CD4-positive, alpha-beta T cell treated with Interleukin-12 subunit alpha and Interleukin-12 subunit beta, for 1 hour (primary cell): ENCODE data around the gene TET2.

Experiments used
- DNase-seq: peaks from one replicate; pipeline ENCODE4 v3.0.0-alpha.2; 2020

TET2 gene

DNA sequence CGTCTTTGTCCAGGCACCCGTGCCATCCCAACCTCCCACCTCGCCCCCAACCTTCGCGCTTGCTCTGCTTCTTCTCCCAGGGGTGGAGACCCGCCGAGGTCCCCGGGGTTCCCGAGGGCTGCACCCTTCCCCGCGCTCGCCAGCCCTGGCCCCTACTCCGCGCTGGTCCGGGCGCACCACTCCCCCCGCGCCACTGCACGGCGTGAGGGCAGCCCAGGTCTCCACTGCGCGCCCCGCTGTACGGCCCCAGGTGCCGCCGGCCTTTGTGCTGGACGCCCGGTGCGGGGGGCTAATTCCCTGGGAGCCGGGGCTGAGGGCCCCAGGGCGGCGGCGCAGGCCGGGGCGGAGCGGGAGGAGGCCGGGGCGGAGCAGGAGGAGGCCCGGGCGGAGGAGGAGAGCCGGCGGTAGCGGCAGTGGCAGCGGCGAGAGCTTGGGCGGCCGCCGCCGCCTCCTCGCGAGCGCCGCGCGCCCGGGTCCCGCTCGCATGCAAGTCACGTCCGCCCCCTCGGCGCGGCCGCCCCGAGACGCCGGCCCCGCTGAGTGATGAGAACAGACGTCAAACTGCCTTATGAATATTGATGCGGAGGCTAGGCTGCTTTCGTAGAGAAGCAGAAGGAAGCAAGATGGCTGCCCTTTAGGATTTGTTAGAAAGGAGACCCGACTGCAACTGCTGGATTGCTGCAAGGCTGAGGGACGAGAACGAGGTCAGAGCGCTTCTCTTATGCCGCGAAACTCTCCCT, at the start of gene TET2:
Gene TET2 (plus strand): TSS at position 601 of the 740 bp plus-strand sequence. CDS start 87,067 bp downstream, outside the sequence.
- peak; percentile 85 for DNase-seq

DNA sequence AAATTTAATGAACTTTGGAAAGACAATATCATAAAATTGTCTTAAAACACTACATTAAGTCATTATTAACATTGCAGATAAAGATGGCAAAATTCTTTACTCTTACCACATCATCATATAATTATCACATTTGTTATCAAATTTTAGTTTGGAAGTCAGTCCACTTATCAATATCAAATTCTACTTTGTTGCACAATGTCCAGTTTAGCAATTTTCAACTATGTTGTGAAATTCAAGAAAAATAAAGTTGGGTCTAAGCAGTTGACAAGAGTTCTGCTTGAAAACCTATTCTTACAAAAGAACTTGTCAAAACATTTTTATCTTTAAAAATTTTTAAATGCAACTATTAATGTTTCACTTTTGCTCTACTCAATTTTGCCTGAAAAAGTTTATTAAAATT, 44.7 kb upstream of the TET2 start:
- DNase-seq, result no peak

DNA sequence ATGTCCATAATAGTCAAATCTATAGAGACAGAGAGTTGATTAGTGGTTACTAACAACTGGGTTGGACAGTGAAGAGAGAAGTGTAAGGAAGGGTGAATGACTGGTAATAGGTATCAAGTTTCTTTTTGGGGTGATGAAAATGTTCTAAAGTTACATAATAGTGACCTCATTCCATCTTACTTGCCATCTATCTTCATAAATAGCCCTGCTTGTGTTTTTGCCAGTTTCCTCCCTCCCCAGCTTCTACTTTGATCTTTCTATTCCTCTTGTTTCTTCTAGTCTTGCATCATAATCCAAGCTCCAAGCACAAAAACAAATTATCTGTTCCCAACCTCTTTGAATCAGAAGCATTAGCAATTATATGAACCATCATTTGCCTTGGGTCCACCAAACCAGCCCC, 40.2 kb upstream of the TET2 start:
- no peak for DNase-seq

GRCh38 chr4:105107095-105107856, 39.4 kb upstream of the TET2 start:
- DNase-seq, result no peak

DNA sequence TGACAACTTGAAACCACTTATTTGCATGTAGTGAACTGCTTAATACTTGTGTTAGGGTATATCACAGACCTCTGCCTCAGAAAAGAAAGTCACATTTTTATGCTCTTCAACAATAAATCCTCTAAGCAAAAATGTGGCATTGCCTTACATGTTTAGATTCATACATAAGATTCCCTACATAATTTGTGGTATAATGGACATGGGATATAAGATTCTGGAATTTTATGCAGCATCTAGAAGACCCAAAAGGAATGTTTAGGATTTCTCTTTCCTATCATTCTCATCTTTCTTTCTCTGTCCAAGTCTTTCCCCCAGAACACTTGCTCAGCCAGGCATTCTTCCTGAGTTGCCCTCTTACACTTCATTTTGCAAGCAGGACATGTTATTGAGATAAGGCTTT, 37.7 kb upstream of the TET2 start:
- DNase-seq, result no peak

DNA sequence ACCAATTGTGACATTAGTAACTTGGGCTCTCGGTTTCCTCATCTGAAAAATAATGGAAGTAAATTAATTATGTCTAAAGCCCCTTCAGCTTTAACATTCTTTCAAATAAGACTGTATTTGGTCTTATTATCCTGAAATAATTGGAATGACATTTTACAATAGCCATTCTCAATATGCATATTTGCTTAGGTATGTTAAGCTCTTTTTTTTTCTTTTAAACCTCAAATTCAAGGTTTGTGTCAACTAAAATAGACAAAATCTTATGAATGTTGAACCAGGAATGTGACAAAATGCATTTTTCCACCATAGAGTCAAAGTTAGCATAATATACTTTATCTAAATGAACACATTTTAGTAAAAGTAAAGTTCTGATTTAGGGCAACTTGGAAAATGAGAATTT, 34.4 kb upstream of the TET2 start:
- DNase-seq, result no peak

DNA sequence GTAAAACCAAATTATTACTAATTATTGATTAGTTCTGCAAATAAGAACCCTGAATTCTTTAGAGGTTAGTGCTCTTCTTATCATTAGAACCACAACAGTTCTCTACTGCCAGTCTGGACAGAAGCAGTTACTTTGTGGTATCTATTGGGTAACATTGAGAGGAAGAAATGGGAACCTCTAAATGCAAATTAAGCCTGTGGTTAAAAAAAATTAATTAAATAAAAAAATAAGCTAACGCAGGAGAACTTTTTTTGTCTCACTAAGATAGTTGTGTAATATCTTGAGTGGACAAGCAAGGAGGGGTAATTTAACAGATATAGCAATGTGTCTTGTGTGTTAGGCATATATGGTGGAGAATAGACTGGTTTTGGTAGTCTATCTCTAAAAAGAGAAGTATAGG, 32.9 kb upstream of the TET2 start:
- no peak for DNase-seq

DNA sequence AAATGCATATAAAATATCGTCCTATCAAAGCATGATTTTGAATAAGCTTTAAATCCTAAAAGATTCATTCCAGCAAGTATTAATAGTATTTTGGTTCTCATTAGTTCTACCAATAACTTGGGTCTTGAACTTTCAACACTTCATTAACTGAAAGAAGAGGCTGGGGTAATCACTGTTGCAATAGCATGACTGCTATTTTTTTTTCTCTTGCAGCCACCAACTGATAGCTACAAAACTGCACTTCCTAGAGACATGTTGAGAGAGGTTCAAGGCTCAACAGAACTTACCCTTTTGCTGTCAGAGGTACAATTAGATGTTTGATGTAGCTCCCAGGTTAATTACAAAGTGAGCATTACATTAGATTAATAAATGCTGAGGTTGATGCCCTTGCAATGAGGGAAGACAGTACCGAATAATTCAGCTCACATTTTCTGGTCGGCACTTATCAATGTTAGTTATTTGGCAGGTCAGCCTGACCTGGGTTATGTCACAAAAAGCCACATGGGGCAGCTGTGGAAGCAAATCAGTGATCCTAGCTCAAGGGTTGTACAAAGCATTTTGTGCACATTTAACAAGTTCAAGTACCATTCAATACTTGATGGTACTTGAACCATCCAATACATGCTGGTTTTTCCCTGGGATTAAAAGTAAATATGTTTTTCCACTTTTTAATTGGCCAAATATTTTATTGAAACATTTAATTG, 29.9 kb upstream of the TET2 start:
- no peak for DNase-seq

GRCh38 chr4:105119356-105119755, 27.3 kb upstream of the TET2 start:
- no peak for DNase-seq

GRCh38 chr4:105120626-105121025, 26.1 kb upstream of the TET2 start:
- DNase-seq, result no peak

DNA sequence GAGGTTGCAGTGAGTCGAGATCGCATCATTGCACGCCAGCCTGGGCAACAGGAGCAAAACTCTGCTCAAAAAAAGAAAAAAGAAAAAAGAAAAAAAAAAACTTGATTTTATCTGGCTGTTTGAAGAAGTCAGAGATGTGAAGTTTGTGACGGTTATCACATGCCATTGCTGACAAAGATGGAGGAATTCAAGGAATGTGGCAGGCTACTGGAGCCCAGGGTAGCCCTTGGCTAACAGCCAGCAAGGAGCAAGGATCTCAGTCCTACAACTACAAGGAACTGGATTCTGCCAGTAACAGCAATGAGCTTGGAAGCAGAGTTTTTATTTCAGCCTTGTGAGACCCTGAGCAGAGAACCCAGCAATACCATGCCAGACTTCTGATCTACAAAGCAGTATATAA, 24.3 kb upstream of the TET2 start:
- no peak for DNase-seq

- no peak for DNase-seq
These were observed 20.1 kb upstream of the TET2 start for GRCh38 chr4:105126311-105127169.

GRCh38 chr4:105127170-105127445, 19.6 kb upstream of the TET2 start:
- DNase-seq, result no peak

GRCh38 chr4:105128208-105128607, 18.5 kb upstream of the TET2 start:
- no peak for DNase-seq

GRCh38 chr4:105129286-105130040, 17.2 kb upstream of the TET2 start:
- no peak for DNase-seq

DNA sequence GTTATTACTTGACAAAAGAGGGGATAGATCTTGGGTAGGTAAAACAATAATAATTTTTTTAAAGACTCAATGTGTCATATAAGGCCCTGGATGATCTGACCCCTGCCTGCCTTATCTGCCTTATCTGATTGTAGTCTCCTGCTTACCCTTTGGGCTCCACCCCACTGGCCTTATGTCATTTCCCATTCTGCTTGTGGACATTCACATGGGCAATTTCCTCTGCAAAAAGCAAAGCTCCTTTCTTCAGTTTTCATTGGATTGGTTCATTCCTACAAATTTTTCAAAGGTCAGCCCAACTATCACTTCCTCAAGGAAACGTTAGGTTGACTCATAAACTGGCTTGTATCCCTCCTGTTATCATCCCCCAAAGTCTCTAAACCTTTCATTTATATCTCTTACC, 15.7 kb upstream of the TET2 start:
- DNase-seq, result no peak

GRCh38 chr4:105133976-105134375, 12.7 kb upstream of the TET2 start:
- DNase-seq, result no peak

GRCh38 chr4:105135785-105136184, 10.9 kb upstream of the TET2 start:
- DNase-seq, result no peak

DNA sequence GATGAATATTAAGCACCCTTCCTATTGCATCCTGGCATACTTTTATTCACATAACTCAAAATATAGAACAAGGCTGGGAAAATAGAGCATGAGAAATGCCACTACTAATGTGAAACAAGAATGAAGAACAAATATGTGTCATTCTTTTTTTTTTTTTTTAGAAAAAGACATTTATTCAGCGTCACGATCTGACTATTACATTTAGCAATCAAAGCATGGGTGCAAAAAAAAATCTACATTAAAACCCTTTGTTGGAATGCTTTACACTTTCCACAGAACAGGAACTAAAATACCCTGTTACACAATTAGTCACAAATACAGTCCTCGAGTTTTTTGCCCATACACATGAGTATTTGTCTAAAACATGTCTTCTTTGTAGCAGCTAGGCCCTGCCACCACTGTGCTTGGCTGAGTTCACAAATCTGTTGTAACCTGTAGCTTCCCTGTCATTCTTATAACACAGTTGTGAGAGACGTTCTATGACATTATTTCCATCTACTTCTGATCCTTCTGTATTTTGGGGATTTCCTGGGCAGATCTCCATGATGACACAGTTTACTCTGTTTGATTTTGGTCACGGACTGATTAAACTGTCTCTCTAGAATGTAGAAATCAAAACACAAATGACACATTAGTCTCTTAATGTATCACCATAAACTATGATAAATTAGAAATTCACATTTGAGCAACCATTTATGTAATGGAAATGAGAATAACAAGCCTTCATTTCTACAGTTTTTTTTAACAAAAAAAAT, 9.4 kb upstream of the TET2 start:
- no peak for DNase-seq

DNA sequence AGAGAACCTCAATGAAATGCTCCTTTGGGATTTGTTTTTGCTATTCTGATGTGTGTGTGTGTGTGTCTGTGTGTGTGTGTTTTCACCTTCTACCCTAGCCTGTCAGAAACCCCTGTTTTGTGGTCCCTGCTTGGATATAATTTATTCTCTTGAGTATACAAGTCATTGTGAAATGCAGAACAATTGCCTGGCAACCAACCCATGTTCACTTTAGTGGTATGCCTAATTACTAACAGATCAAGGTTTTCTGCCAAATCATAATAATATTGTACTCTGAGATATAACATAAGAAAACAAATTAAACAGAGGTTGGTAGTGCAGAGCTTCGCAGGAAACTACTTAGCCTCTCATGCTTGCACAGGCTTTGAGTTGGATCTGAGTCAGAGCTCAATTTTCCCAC, 7.0 kb upstream of the TET2 start:
- no peak for DNase-seq

DNA sequence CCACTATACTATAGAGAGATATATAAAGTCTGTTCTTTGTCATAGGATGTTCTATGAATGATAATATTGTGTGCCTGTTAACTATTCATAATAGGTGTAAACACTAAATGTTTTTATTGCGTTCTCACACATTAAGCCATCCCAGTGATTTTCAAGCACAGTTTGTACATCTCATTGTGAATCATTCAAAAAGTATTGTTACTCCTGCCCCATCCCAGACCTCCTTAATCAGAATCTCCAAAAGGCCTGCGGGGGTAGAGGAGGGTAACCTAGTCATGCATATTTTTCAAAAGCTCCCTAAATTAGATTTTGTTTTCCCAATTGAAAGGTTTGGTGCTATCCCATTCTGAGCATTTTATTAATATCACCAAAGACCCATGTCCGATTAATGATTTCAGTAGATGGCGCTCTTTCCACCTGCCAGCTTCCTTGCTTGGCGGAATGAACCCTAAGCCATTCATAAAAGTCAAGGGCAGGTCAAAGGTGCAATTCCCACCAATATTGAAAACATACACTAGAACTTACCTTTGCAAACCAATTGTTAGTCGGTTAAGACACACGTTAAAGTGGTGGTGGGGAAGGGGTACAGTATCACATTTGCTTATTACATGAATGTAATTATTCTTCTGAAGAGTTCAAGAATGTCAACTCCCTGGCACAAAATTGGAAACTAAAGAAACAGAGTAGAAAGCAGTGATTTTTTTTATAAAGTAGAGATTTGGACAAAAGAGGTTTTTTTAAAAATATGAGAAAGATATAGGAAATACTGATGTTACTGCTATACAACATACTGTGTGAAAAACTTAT, 5.8 kb upstream of the TET2 start:
- DNase-seq, result peak; percentile 72
